OCI-LY7 (cell line): ENCODE results near the gene TBX4. TPM values are rescaled to one million over a fixed set of nuclear protein-coding genes. Genes with fewer than 3 reads are reported as not detected.

ENCODE experiments used
- BruUV-seq: library from RNA; stranded (reverse); fragments of 400-500 nt; replicated peaks from 2 replicates; lab custom pipeline; 2021; lab: Mats Ljungman, UMichigan
- CTCF ChIA-PET: fragments of 300-600 bp; sonication (Branson Sonifier 250); formaldehyde crosslinking; loops from one replicate; lab custom pipeline; 2022; ENCODE audit warnings: antibody characterized with exemption; ENCODE audit not compliant: unreplicated experiment; lab: Charles Lee
- POLR2A ChIA-PET: fragments of 300-600 bp; sonication (Branson Sonifier 250); formaldehyde crosslinking; loops from one replicate; lab custom pipeline; 2022; ENCODE audit warnings: antibody characterized with exemption; lab: Charles Lee
- DNase-seq: peaks from one replicate; pipeline ENCODE4 v3.0.0-alpha.2; 2015; ENCODE audit warnings: low spot score
- H2AFZ ChIP-seq: fragments of 200-600 bp; sonication (generic), shearing (Covaris generic); 2 replicates; pipeline ENCODE4 v1.6.1; 2014; ENCODE audit warnings: mild to moderate bottlenecking, antibody characterized with exemption, low read length, moderate library complexity
- H3K27ac ChIP-seq: fragments of 200-600 bp; sonication (generic); 2 replicates; pipeline ENCODE4 v1.5.1; 2014; ENCODE audit warnings: mixed run types, low read depth, mild to moderate bottlenecking, moderate library complexity, low read length, inconsistent platforms; ENCODE audit not compliant: poor library complexity, severe bottlenecking
- H3K36me3 ChIP-seq: fragments of 200-600 bp; sonication (generic); 2 replicates; pipeline ENCODE4 v1.6.1; 2014; ENCODE audit warnings: mild to moderate bottlenecking, antibody characterized with exemption, low read length, moderate library complexity, mixed read lengths; ENCODE audit not compliant: insufficient read depth
- H3K4me1 ChIP-seq: fragments of 200-600 bp; sonication (generic); 2 replicates; pipeline ENCODE4 v1.5.1; 2014; ENCODE audit warnings: mild to moderate bottlenecking, low read length; ENCODE audit not compliant: insufficient read depth, poor library complexity, severe bottlenecking
- H3K4me2 ChIP-seq: fragments of 200-600 bp; sonication (generic); 2 replicates; pipeline ENCODE4 v1.6.1; 2014; ENCODE audit warnings: mild to moderate bottlenecking, low read length
- H3K4me3 ChIP-seq: fragments of 200-600 bp; sonication (generic); 2 replicates; pipeline ENCODE4 v1.5.1; 2014; ENCODE audit warnings: mild to moderate bottlenecking, low read depth, low read length; ENCODE audit not compliant: poor library complexity, severe bottlenecking
- H3K79me2 ChIP-seq: fragments of 200-600 bp; sonication (generic); 2 replicates; pipeline ENCODE4 v1.6.1; 2016; ENCODE audit warnings: low read depth, mild to moderate bottlenecking, low read length, moderate library complexity, mixed read lengths; ENCODE audit not compliant: insufficient read depth
- H3K9me2 ChIP-seq: fragments of 200-600 bp; sonication (generic); 2 replicates; pipeline ENCODE4 v1.6.1; 2016; ENCODE audit warnings: mild to moderate bottlenecking, low read length, mixed read lengths; ENCODE audit not compliant: insufficient read depth
- H3K9me3 ChIP-seq: fragments of 200-600 bp; sonication (generic); 2 replicates; pipeline ENCODE4 v1.6.1; 2014; ENCODE audit warnings: mild to moderate bottlenecking, mixed run types, low read length, mixed read lengths
- H4K20me1 ChIP-seq: fragments of 200-600 bp; sonication (generic); 2 replicates; pipeline ENCODE4 v1.6.1; 2014; ENCODE audit warnings: mild to moderate bottlenecking, antibody characterized with exemption, low read length, moderate library complexity, mixed read lengths; ENCODE audit not compliant: insufficient read depth
- CTCF ChIP-seq: fragments of 200-600 bp; sonication (generic); conservative IDR thresholded peaks from 2 replicates; pipeline ENCODE4 v1.5.1; 2014; ENCODE audit warnings: mild to moderate bottlenecking, antibody characterized with exemption, low read length, moderate library complexity, mixed read lengths
- EZH2phosphoT487 ChIP-seq: fragments of 200-600 bp; sonication (generic); IDR thresholded peaks from 2 replicates; pipeline ENCODE4 v1.6.1; 2018; ENCODE audit warnings: low read depth, borderline replicate concordance, mild to moderate bottlenecking, mixed run types, antibody characterized with exemption, low read length, moderate library complexity, mixed read lengths
- intact Hi-C: fragments of 100-400 bp; cut with micrococcal nuclease; formaldehyde crosslinking; loops from one replicate; pipeline ENCODE4 v1.10.0; 2022; ENCODE audit not compliant: unreplicated experiment
- total RNA-seq, 2 experiments: library from RNA; depleted of rRNA in 1 of 2; stranded (reverse); fragments of >200 nt in 1 of 2; shearing (Covaris generic) in 1 of 2; gene quantifications; 2 replicates each; pipeline ENCODE4 v1.2.3, GENCODE V29; 2014 to 2022

TBX4 gene
- total RNA-seq, 2 experiments from 2014 or later, result not detected

GRCh38 chr17:61404913-61405685 is 47.1 kb upstream of the TBX4 start:
- DNase-seq, result no peak
- ChIA-PET CTCF (no interaction called here), POLR2A (interaction anchor here (0.6 kb wide), 1 partner anchor 917 kb away, joined by 3 read pairs; no protein-coding TSS in a partner anchor)
- H3K9me2 ChIP-seq, result no peaks in the 10 kb centered on the region
- no peak for TF ChIP-seq EZH2phosphoT487
- no peak for TF ChIP-seq CTCF
- no peak overlapping the region for H3K27ac ChIP-seq
- H3K79me2 ChIP-seq, result no peaks in the 10 kb centered on the region
- no peak overlapping the region for H3K4me3 ChIP-seq
- no peaks in the 10 kb centered on the region for H4K20me1 ChIP-seq
- H3K36me3 ChIP-seq, result no peaks in the 10 kb centered on the region
- no peak overlapping the region for H2AFZ ChIP-seq
- no TSS peak for BruUV-seq
- intact Hi-C loops, result no loop called here
- H3K4me1 ChIP-seq, result peaks cover 3% of the 10 kb centered on the region
- H3K9me3 ChIP-seq, result no peaks in the 10 kb centered on the region
- H3K4me2 ChIP-seq, result no peak overlapping the region

- H3K4me1 ChIP-seq, result peaks cover 3% of the 10 kb centered on the region
- no peak overlapping the region for H3K4me2 ChIP-seq
- H3K9me3 ChIP-seq, result no peaks in the 10 kb centered on the region
- no peaks in the 10 kb centered on the region for H4K20me1 ChIP-seq
- no peak for TF ChIP-seq EZH2phosphoT487
- no peak for TF ChIP-seq CTCF
- ChIA-PET CTCF (no interaction called here), POLR2A (interaction anchor here (0.6 kb wide), 1 partner anchor 811 kb away, joined by 3 read pairs; no protein-coding TSS in a partner anchor)
- H3K9me2 ChIP-seq, result no peaks in the 10 kb centered on the region
- intact Hi-C loops, result no loop called here
- no TSS peak for BruUV-seq
- no peak for DNase-seq
- H3K79me2 ChIP-seq, result no peaks in the 10 kb centered on the region
- H3K36me3 ChIP-seq, result no peaks in the 10 kb centered on the region
- H2AFZ ChIP-seq, result no peak overlapping the region
- H3K27ac ChIP-seq, result no peak overlapping the region
- no peak overlapping the region for H3K4me3 ChIP-seq
Observed at GRCh38 chr17:61405686-61406536, 46.3 kb upstream of the TBX4 start.
